H9 (cell line): ENCODE measurements around the gene CKB. TPM values are rescaled to one million over a fixed set of nuclear protein-coding genes. Genes with fewer than 3 reads are reported as not detected.

Experiments used
- DNase-seq: peaks from one replicate; pipeline ENCODE4 v3.0.0-alpha.2; 2017
- H2AFZ ChIP-seq: one replicate; pipeline ENCODE4 v1.6.1; 2013; ENCODE audit warnings: mild to moderate bottlenecking, low read length, control low read depth, moderate library complexity
- H2AK5ac ChIP-seq: 2 replicates; pipeline ENCODE4 v1.6.1; 2013; ENCODE audit warnings: low read length, control low read depth, mixed read lengths; ENCODE audit not compliant: insufficient read length
- H2BK120ac ChIP-seq: one replicate; pipeline ENCODE4 v1.6.1; 2013; ENCODE audit warnings: low read depth, mild to moderate bottlenecking, low read length, control low read depth, inconsistent platforms; ENCODE audit not compliant: poor library complexity, severe bottlenecking
- H2BK12ac ChIP-seq: 2 replicates; pipeline ENCODE4 v1.6.1; 2013; ENCODE audit warnings: low read length, control low read depth, mixed read lengths, low read depth; ENCODE audit not compliant: insufficient read length
- H2BK15ac ChIP-seq: 2 replicates; pipeline ENCODE4 v1.6.1; 2013; ENCODE audit warnings: low read depth, low read length, control low read depth
- H2BK20ac ChIP-seq: one replicate; pipeline ENCODE4 v1.6.1; 2013; ENCODE audit warnings: low read depth, mild to moderate bottlenecking, low read length, control low read depth, inconsistent platforms; ENCODE audit not compliant: poor library complexity, severe bottlenecking
- H2BK5ac ChIP-seq: 2 replicates; pipeline ENCODE4 v1.6.1; 2013; ENCODE audit warnings: low read length, control low read depth, mixed read lengths; ENCODE audit not compliant: insufficient read length
- H3K14ac ChIP-seq: 2 replicates; pipeline ENCODE4 v1.6.1; 2013; ENCODE audit warnings: low read length, control low read depth; ENCODE audit not compliant: insufficient read depth
- H3K18ac ChIP-seq: 2 replicates; pipeline ENCODE4 v1.6.1; 2013; ENCODE audit warnings: low read depth, mild to moderate bottlenecking, mixed read lengths, low read length, control low read depth; ENCODE audit not compliant: insufficient read length
- H3K23ac ChIP-seq: 2 replicates; pipeline ENCODE4 v1.6.1; 2013; ENCODE audit warnings: low read length, control low read depth, mixed read lengths, low read depth; ENCODE audit not compliant: insufficient read length
- H3K23me2 ChIP-seq: 2 replicates; pipeline ENCODE4 v1.6.1; 2013; ENCODE audit warnings: low read depth, mild to moderate bottlenecking, mixed read lengths, low read length, control low read depth; ENCODE audit not compliant: insufficient read length, poor library complexity, severe bottlenecking
- H3K27ac ChIP-seq: 2 replicates; pipeline ENCODE4 v1.5.1; 2013; ENCODE audit warnings: low read length, control low read depth, mixed read lengths, low read depth; ENCODE audit not compliant: insufficient read length
- H3K27me3 ChIP-seq: 2 replicates; pipeline ENCODE4 v1.6.1; 2013; ENCODE audit warnings: low read length, control low read depth, inconsistent platforms; ENCODE audit not compliant: insufficient read depth
- H3K4ac ChIP-seq: 2 replicates; pipeline ENCODE4 v1.6.1; 2013; ENCODE audit warnings: low read depth, mild to moderate bottlenecking, control low read depth, inconsistent platforms, low read length, moderate library complexity
- H3K4me1 ChIP-seq: 2 replicates; pipeline ENCODE4 v1.6.1; 2013; ENCODE audit warnings: low read length, control low read depth, inconsistent platforms; ENCODE audit not compliant: insufficient read depth
- H3K4me2 ChIP-seq: 2 replicates; pipeline ENCODE4 v1.6.1; 2013; ENCODE audit warnings: low read length, control low read depth, mixed read lengths; ENCODE audit not compliant: insufficient read length, insufficient read depth
- H3K56ac ChIP-seq: 2 replicates; pipeline ENCODE4 v1.6.1; 2013; ENCODE audit warnings: low read depth, mild to moderate bottlenecking, mixed read lengths, low read length, control low read depth; ENCODE audit not compliant: insufficient read length
- H3K79me1 ChIP-seq: 2 replicates; pipeline ENCODE4 v1.6.1; 2013; ENCODE audit warnings: low read depth, mild to moderate bottlenecking, moderate library complexity, low read length, control low read depth, inconsistent platforms; ENCODE audit not compliant: insufficient read depth, poor library complexity, severe bottlenecking
- H3K79me2 ChIP-seq: 2 replicates; pipeline ENCODE4 v1.6.1; 2013; ENCODE audit warnings: low read length, control low read depth, inconsistent platforms; ENCODE audit not compliant: insufficient read depth
- H3K9ac ChIP-seq: 2 replicates; pipeline ENCODE4 v1.6.1; 2013; ENCODE audit warnings: low read length, control low read depth, mixed read lengths; ENCODE audit not compliant: insufficient read length; ENCODE audit errors: extremely low read depth
- H3K9me3 ChIP-seq: one replicate; pipeline ENCODE4 v1.6.1; 2013; ENCODE audit warnings: low read depth, low read length, inconsistent platforms; ENCODE audit not compliant: control insufficient read depth
- H3T11ph ChIP-seq: one replicate; pipeline ENCODE4 v1.6.1; 2013; ENCODE audit warnings: mild to moderate bottlenecking, low read length, control low read depth, inconsistent platforms
- H4K20me1 ChIP-seq: one replicate; pipeline ENCODE4 v1.6.1; 2013; ENCODE audit not compliant: control insufficient read depth, insufficient read length, insufficient read depth
- H4K5ac ChIP-seq: 2 replicates; pipeline ENCODE4 v1.6.1; 2013; ENCODE audit warnings: low read depth, mild to moderate bottlenecking, mixed read lengths, low read length, control low read depth; ENCODE audit not compliant: insufficient read length
- H4K8ac ChIP-seq: replicated peaks from 2 replicates; pipeline ENCODE4 v1.6.1; 2013; ENCODE audit warnings: low read length, control low read depth, mixed read lengths, low read depth; ENCODE audit not compliant: insufficient read length
- H4K91ac ChIP-seq: 2 replicates; pipeline ENCODE4 v1.6.1; 2013; ENCODE audit warnings: low read depth, mild to moderate bottlenecking, moderate library complexity, mixed read lengths, low read length, control low read depth; ENCODE audit not compliant: insufficient read length
- H3K27ac Mint-ChIP-seq, 3 experiments: 2 replicates in 2 of 3; 3 replicates in 1 of 3; pipeline ENCODE4 v1.8.0; 2020 to 2021; ENCODE audit warnings: mixed read lengths in 3 of 3, mild to moderate bottlenecking in 1 of 3, moderate library complexity in 1 of 3
- H3K27me3 Mint-ChIP-seq: 2 replicates; pipeline ENCODE4 v1.8.0; 2021; ENCODE audit warnings: low read depth, mild to moderate bottlenecking, moderate library complexity, mixed read lengths
- H3K36me3 Mint-ChIP-seq, 3 experiments: 2 replicates in 2 of 3; 3 replicates in 1 of 3; pipeline ENCODE4 v1.8.0; 2020 to 2021; ENCODE audit warnings: low read depth in 3 of 3, mixed read lengths in 3 of 3; ENCODE audit not compliant: insufficient read depth in 1 of 3
- H3K4me1 Mint-ChIP-seq, 2 experiments: 2 replicates each; pipeline ENCODE4 v1.8.0; 2020; ENCODE audit warnings: mixed read lengths in 2 of 2
- H3K4me3 Mint-ChIP-seq, 2 experiments: 2 replicates in 1 of 2; 3 replicates in 1 of 2; pipeline ENCODE4 v1.8.0; 2020 to 2021; ENCODE audit warnings: mild to moderate bottlenecking in 2 of 2, mixed read lengths in 2 of 2, moderate library complexity in 1 of 2
- H3K9me3 Mint-ChIP-seq, 2 experiments: 2 replicates in 1 of 2; 3 replicates in 1 of 2; pipeline ENCODE4 v1.8.0; 2020; ENCODE audit warnings: mild to moderate bottlenecking in 2 of 2, mixed read lengths in 2 of 2, moderate library complexity in 1 of 2
- whole genome bisulfite sequencing: extraction: QIAGEN DNeasy Blood & Tissue Kit; methylation state at CpG from one replicate; pipeline ENCODE4 v1.1.7; 2013; ENCODE audit warnings: missing lambda C conversion rate, low lambda C conversion rate, mixed read lengths; ENCODE audit not compliant: insufficient read length; ENCODE audit errors: extremely low coverage; 5-methylcytosine and 5-hydroxymethylcytosine counted together
- total RNA-seq: library from RNA; stranded (reverse); gene quantifications from 2 replicates; pipeline ENCODE4 v1.2.1, GENCODE V29; 2021
- TF ChIP-seq, protein P1 (sequence below): fragments of 200-600 bp; sonication (generic); conservative IDR thresholded peaks from 3 replicates; pipeline ENCODE4 v1.8.0; 2021; ENCODE audit warnings: antibody characterized with exemption, mild to moderate bottlenecking

The CKB gene
- total RNA-seq, 1 experiment from 2014 or later, result 517 TPM

DNA sequence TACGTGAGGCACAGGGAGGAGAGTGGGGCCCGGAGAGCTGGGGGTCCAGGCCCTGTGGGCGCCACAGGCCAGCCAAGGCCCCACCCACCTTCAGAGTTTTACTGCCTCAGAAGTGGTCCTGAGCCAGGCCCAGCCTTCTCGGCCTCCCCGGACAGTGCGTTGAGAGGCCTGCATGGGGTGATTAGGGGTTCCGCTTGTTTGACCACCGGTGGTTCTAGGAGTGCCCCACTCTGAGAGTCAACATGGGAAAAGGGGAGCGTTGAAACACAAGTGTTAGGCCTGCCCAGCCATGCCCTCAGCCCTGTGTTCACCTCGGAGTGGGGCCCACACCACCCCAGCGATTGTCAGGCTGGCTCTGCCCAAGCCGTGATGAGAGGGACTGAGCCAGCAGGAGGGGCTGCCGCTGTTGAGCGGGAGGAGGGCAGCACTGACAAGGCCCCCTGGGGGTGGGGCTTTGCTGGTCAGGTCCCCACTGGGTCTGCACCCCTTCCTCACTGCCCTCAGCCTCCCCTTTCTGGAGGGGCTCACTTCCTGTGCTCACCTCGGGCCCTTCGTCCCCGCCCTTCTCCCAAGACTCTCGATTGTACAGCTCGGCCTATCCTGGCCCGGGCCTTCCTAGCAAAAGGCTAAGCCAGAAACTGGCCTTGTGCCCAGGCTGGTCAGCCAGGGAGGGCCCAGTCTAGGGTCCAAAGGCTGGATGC, 4.8 kb downstream of the CKB start:
- TF ChIP-seq, protein P1, sequence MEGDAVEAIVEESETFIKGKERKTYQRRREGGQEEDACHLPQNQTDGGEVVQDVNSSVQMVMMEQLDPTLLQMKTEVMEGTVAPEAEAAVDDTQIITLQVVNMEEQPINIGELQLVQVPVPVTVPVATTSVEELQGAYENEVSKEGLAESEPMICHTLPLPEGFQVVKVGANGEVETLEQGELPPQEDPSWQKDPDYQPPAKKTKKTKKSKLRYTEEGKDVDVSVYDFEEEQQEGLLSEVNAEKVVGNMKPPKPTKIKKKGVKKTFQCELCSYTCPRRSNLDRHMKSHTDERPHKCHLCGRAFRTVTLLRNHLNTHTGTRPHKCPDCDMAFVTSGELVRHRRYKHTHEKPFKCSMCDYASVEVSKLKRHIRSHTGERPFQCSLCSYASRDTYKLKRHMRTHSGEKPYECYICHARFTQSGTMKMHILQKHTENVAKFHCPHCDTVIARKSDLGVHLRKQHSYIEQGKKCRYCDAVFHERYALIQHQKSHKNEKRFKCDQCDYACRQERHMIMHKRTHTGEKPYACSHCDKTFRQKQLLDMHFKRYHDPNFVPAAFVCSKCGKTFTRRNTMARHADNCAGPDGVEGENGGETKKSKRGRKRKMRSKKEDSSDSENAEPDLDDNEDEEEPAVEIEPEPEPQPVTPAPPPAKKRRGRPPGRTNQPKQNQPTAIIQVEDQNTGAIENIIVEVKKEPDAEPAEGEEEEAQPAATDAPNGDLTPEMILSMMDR, result no peak
- no peak overlapping the region for H3K4me3 Mint-ChIP-seq
- H3K79me2 ChIP-seq, result no peaks in the 10 kb centered on the region
- no peak overlapping the region for H4K8ac ChIP-seq
- H3K56ac ChIP-seq, result no peak overlapping the region
- H4K5ac ChIP-seq, result no peak overlapping the region
- no peak overlapping the region for H3K4me2 ChIP-seq
- no peak overlapping the region for H2BK15ac ChIP-seq
- H3K14ac ChIP-seq, result no peak overlapping the region
- peaks cover 6% of the 10 kb centered on the region for H3K23me2 ChIP-seq
- no peak overlapping the region for H3K23ac ChIP-seq
- no peak overlapping the region for H3K9ac ChIP-seq
- peak overlapping the region in 1 of 3 experiments; percentile 59; a peak in 1 of 7 replicates for H3K27ac Mint-ChIP-seq
- no peak overlapping the region for H2BK120ac ChIP-seq
- H3K27ac ChIP-seq, result no peak overlapping the region
- H2BK12ac ChIP-seq, result no peak overlapping the region
- no peaks in the 10 kb centered on the region for H3K27me3 ChIP-seq
- no peaks in the 10 kb centered on the region for H3K4me1 ChIP-seq
- no peak for DNase-seq
- no peak overlapping the region for H2AFZ ChIP-seq
- no peak overlapping the region for H4K91ac ChIP-seq
- H2BK5ac ChIP-seq, result no peak overlapping the region
- H3T11ph ChIP-seq, result no peak overlapping the region
- peaks cover 3% of the 10 kb centered on the region for H4K20me1 ChIP-seq
- H3K9me3 ChIP-seq, result no peaks in the 10 kb centered on the region
- no CpG with 5 or more reads among the region's 20 CpGs for WGBS
- H3K36me3 Mint-ChIP-seq, result peaks cover 9 to 15% (median 13%) of the 10 kb centered on the region in 3 experiments
- H2AK5ac ChIP-seq, result no peak overlapping the region
- no peaks in the 10 kb centered on the region for H3K9me3 Mint-ChIP-seq
- H3K4me1 Mint-ChIP-seq, result peaks cover 13 to 33% of the 10 kb centered on the region in 2 experiments
- no peaks in the 10 kb centered on the region; the same call in 1 of the 2 replicates for H3K27me3 Mint-ChIP-seq
- no peak overlapping the region for H3K18ac ChIP-seq
- H2BK20ac ChIP-seq, result no peak overlapping the region
- H3K79me1 ChIP-seq, result no peaks in the 10 kb centered on the region
- no peak overlapping the region for H3K4ac ChIP-seq
